ENCODE results near the gene MRGPRX4.
"Not testable (repeated sequence)": the region's sequence is repeated elsewhere in the genome, so short reads cannot be mapped to it uniquely, and the experiment has no call there.

MRGPRX4 gene

DNA sequence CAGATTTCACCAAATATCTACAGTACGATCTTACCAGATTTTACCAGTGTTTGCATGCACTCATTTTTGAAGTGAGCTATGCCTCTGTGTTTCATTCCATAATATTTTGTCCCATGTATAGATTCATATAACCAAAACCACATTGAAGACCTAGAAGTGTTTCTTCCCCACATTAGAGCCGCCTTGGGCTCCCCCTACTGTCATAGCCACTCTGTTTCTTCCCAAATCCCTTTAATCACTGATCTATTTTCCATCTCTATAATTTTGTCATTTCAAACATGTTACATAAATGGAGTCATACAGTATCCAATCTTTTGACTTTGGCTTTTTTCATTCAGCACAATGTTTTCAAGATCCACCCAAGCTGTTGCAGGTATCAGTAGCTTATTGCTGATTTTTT is 27.6 kb upstream of the MRGPRX4 start:
- TF ChIP-seq, protein P1, sequence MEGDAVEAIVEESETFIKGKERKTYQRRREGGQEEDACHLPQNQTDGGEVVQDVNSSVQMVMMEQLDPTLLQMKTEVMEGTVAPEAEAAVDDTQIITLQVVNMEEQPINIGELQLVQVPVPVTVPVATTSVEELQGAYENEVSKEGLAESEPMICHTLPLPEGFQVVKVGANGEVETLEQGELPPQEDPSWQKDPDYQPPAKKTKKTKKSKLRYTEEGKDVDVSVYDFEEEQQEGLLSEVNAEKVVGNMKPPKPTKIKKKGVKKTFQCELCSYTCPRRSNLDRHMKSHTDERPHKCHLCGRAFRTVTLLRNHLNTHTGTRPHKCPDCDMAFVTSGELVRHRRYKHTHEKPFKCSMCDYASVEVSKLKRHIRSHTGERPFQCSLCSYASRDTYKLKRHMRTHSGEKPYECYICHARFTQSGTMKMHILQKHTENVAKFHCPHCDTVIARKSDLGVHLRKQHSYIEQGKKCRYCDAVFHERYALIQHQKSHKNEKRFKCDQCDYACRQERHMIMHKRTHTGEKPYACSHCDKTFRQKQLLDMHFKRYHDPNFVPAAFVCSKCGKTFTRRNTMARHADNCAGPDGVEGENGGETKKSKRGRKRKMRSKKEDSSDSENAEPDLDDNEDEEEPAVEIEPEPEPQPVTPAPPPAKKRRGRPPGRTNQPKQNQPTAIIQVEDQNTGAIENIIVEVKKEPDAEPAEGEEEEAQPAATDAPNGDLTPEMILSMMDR (IDR thresholded peaks at IDR 0.05; ENCODE audit: borderline replicate concordance, insufficient read depth, low read depth, low read length): no peak

GRCh38 chr11:18145837-18146236 is 26.8 kb upstream of the MRGPRX4 start:
- TF ChIP-seq, protein P1 (IDR thresholded peaks at IDR 0.05; ENCODE audit: borderline replicate concordance, insufficient read depth, low read depth, low read length): no peak
- H3K4me3 ChIP-seq (ENCODE audit: low read depth, low read length): no peak overlapping the region

More for the DNA sequence above, 27.6 kb upstream of the MRGPRX4 start:
- no peak overlapping the region for H3K4me3 ChIP-seq (ENCODE audit: low read depth, low read length)

DNA sequence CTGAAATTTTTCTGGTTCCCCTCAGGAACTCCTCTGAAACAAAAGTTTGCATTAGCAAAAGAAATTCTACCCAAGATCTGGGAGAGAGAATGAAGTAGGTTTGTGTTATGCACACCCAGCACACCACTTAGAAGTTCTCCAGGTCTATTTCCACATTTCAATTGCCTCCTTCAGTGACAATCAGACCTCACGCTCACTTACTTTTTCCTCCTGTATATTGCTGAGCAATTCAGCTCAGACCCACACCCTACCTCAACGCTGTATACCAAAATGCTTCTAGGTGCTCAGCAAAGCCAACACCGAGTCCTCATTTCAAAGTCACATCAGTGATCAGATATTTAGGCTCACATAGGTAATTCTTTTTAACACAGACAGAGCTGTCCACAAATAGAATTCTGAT is 21.1 kb upstream of the MRGPRX4 start:
- H3K4me3 ChIP-seq (ENCODE audit: low read depth, low read length): no peak overlapping the region
- TF ChIP-seq, protein P1 (IDR thresholded peaks at IDR 0.05; ENCODE audit: borderline replicate concordance, insufficient read depth, low read depth, low read length): no peak

GRCh38 chr11:18168372-18168771 is 4.3 kb upstream of the MRGPRX4 start:
- no peak overlapping the region for H3K4me3 ChIP-seq (ENCODE audit: low read depth, low read length)
- TF ChIP-seq, protein P1 (IDR thresholded peaks at IDR 0.05; ENCODE audit: borderline replicate concordance, insufficient read depth, low read depth, low read length): no peak

DNA sequence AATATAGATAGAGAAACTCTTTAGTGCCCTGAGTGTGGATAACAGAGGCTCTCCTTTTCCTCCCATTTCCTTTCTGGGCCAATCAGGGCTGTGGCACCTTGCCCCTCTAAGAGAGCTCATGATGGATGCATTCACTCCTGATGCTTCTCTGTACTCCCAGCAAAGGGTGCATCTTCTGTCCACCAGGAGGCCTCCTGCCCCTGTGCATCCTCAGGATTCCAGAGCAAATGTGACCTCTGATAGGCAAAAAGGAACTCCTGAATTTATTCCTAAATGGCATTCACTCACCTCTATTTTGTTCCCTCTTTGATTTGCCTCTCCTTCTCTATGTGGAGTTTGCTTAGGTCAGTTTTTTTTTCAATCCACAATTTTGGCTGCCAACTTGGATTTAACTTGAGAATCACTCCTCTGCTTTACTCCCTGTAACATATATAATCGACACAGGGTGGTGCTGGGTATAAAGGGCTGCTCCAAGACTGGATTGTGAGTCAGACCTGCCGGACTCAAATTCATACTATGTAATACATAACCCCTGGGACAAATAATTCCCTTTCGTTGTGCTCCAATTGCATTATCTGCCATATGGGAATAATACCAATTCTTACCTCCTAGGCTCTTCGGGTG is 1.1 kb upstream of the MRGPRX4 start:
- no peak overlapping the region for H3K4me3 ChIP-seq (ENCODE audit: low read depth, low read length)
- TF ChIP-seq, protein P1 (IDR thresholded peaks at IDR 0.05; ENCODE audit: borderline replicate concordance, insufficient read depth, low read depth, low read length): peak; percentile 63

GRCh38 chr11:18173225-18173866 is 709 bp downstream of the MRGPRX4 start:
- TF ChIP-seq, protein P1 (IDR thresholded peaks at IDR 0.05; ENCODE audit: borderline replicate concordance, insufficient read depth, low read depth, low read length): no peak
- H3K4me3 ChIP-seq (ENCODE audit: low read depth, low read length): no peak overlapping the region

GRCh38 chr11:18188796-18189195 is 16.2 kb downstream of the MRGPRX4 start:
- H3K4me3 ChIP-seq (ENCODE audit: low read depth, low read length): no peak overlapping the region
- TF ChIP-seq, protein P1 (IDR thresholded peaks at IDR 0.05; ENCODE audit: borderline replicate concordance, insufficient read depth, low read depth, low read length): no peak

GRCh38 chr11:18189476-18190245 is 17.0 kb downstream of the MRGPRX4 start:
- H3K4me3 ChIP-seq (ENCODE audit: low read depth, low read length): not testable (repeated sequence)
